ENCODE data around the gene ITGAV. TPM values are rescaled to one million over a fixed set of nuclear protein-coding genes. Genes with fewer than 3 reads are reported as not detected.

The ITGAV gene
- total RNA-seq, 1 donor from 2014 or later, result 72.8 TPM

DNA sequence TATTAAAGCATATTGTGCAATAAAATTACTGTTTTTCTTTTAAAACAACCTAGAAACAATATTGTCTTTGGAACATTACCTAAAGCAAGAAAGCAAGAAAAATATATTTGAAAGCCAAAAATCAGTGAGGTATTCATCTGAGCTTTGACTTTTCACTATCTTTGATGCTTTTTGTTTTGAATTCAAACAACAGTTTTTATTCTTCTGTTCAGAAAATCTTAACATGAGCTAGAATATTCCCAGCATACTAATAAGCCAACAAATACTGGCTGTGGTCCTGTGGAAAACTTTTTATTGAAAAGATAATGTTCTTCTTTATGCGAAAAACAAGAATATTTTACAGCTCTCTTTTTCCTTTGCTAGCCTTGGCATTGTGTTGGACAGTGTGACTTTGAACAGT, 123.8 kb downstream of the ITGAV start:
- peak overlapping the region; percentile 96 for H3K27ac Mint-ChIP-seq
- no peaks in the 10 kb centered on the region for H3K79me2 ChIP-seq (ENCODE audit: low read depth)

DNA sequence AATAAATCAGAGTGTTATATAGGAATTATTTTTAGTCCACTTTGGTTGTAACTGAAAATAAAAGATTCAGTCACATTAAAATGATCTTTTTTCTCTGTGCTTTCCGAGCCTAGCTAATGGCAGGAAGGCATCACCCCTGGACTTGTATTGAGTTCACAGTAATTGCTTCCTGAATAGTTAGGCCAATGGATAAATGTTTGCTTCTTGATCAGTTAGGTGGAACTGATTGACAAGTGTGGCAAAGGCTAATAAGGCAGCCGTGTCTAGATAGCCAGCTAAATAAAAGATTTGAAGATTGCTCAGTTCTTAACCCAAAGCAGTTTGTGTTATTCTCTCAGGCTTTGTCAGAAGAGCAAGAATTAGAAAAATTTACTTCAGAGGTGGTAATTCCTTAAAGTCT, 124.8 kb downstream of the ITGAV start:
- peak overlapping the region; percentile 33 for H3K4me3 Mint-ChIP-seq
- H3K4me2 ChIP-seq, result peak overlapping the region; percentile 37
- H3K4me3 ChIP-seq, result no peak overlapping the region
- H3K79me2 ChIP-seq (ENCODE audit: low read depth), result no peaks in the 10 kb centered on the region
- no peaks in the 10 kb centered on the region for H4K20me1 ChIP-seq (ENCODE audit: low read depth)
- H3K9ac ChIP-seq, result no peak overlapping the region
- H2AFZ ChIP-seq (replicated peaks), result no peak overlapping the region
- peaks cover 11% of the 10 kb centered on the region for H3K36me3 Mint-ChIP-seq
- H3K36me3 ChIP-seq, result no peaks in the 10 kb centered on the region
- peaks cover 31% of the 10 kb centered on the region for H3F3A ChIP-seq (ENCODE audit: low read depth)
- TF ChIP-seq EZH2phosphoT487 (IDR thresholded peaks at IDR 0.05) (no peak), EZH2 (IDR thresholded peaks at IDR 0.05) (no peak)
- TF ChIP-seq, protein P1, sequence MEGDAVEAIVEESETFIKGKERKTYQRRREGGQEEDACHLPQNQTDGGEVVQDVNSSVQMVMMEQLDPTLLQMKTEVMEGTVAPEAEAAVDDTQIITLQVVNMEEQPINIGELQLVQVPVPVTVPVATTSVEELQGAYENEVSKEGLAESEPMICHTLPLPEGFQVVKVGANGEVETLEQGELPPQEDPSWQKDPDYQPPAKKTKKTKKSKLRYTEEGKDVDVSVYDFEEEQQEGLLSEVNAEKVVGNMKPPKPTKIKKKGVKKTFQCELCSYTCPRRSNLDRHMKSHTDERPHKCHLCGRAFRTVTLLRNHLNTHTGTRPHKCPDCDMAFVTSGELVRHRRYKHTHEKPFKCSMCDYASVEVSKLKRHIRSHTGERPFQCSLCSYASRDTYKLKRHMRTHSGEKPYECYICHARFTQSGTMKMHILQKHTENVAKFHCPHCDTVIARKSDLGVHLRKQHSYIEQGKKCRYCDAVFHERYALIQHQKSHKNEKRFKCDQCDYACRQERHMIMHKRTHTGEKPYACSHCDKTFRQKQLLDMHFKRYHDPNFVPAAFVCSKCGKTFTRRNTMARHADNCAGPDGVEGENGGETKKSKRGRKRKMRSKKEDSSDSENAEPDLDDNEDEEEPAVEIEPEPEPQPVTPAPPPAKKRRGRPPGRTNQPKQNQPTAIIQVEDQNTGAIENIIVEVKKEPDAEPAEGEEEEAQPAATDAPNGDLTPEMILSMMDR (IDR thresholded peaks at IDR 0.05), result no peak
- H3K27me3 Mint-ChIP-seq (ENCODE audit: insufficient read depth, low read depth), result no peaks in the 10 kb centered on the region
- H3K9me3 ChIP-seq (ENCODE audit: low read depth), result no peaks in the 10 kb centered on the region
- H3K9me3 Mint-ChIP-seq, result peaks cover 4% of the 10 kb centered on the region
- no peak overlapping the region for H3K27ac ChIP-seq
- peaks cover 53% of the 10 kb centered on the region for H3K4me1 ChIP-seq
- peak overlapping the region; percentile 89 for H3K27ac Mint-ChIP-seq
- peak; percentile 23 for DNase-seq (ENCODE audit: low spot score)
- peaks cover 65% of the 10 kb centered on the region for H3K4me1 Mint-ChIP-seq
- no peaks in the 10 kb centered on the region for H3K27me3 ChIP-seq

More for the DNA sequence above, 123.8 kb downstream of the ITGAV start:
- Mint-ChIP-seq H3K36me3 (peaks cover 20% of the 10 kb centered on the region), H3K27me3 (ENCODE audit: insufficient read depth, low read depth) (no peaks in the 10 kb centered on the region), H3K4me1 (peaks cover 56% of the 10 kb centered on the region), H3K9me3 (peaks cover 8% of the 10 kb centered on the region), H3K4me3 (peak overlapping the region; percentile 71)
- no peaks in the 10 kb centered on the region for H3K9me3 ChIP-seq (ENCODE audit: low read depth)
- H3K4me2 ChIP-seq, result no peak overlapping the region
- H3K27ac ChIP-seq, result no peak overlapping the region
- H2AFZ ChIP-seq (replicated peaks), result no peak overlapping the region
- H3K4me3 ChIP-seq, result no peak overlapping the region
- H3K9ac ChIP-seq, result no peak overlapping the region
- H3K36me3 ChIP-seq, result no peaks in the 10 kb centered on the region
- no peaks in the 10 kb centered on the region for H3K27me3 ChIP-seq
- no peak for DNase-seq (ENCODE audit: low spot score)
- peaks cover 22% of the 10 kb centered on the region for H3F3A ChIP-seq (ENCODE audit: low read depth)
- no peak for TF ChIP-seq EZH2 (IDR thresholded peaks at IDR 0.05)
- TF ChIP-seq, protein P1 (IDR thresholded peaks at IDR 0.05), result no peak
- TF ChIP-seq EZH2phosphoT487 (IDR thresholded peaks at IDR 0.05), result no peak
- H3K4me1 ChIP-seq, result peaks cover 44% of the 10 kb centered on the region
- no peaks in the 10 kb centered on the region for H4K20me1 ChIP-seq (ENCODE audit: low read depth)

DNA sequence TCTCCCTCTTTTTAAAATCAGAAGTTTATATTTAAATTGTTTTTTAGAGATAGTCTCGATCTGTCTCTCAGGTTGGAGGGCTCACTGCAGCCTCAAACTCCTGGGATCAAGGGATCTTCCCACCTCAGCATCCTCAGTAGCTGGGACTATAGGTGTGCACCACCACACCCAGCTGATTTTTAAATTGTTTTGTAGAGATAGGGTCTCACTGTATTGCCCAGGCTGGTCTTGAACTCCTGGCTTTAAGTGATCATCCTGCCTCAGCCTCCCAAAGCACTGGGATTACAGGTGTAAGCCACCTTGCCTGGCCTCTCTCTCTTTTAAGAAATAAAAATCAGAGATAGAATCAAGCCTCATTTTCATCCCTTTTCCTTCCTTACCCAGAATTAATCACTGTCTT, 126.1 kb downstream of the ITGAV start:
- H3K27ac ChIP-seq, result no peak overlapping the region
- no peaks in the 10 kb centered on the region for H3K9me3 ChIP-seq (ENCODE audit: low read depth)
- Mint-ChIP-seq H3K36me3 (peaks cover 5% of the 10 kb centered on the region), H3K9me3 (no peaks in the 10 kb centered on the region), H3K4me3 (no peak overlapping the region), H3K27me3 (ENCODE audit: insufficient read depth, low read depth) (no peaks in the 10 kb centered on the region), H3K4me1 (peaks cover 72% of the 10 kb centered on the region), H3K27ac (no peak overlapping the region)
- no peak for TF ChIP-seq EZH2 (IDR thresholded peaks at IDR 0.05)
- TF ChIP-seq, protein P1 (IDR thresholded peaks at IDR 0.05), result no peak
- no peak for TF ChIP-seq EZH2phosphoT487 (IDR thresholded peaks at IDR 0.05)
- no peak overlapping the region for H2AFZ ChIP-seq (replicated peaks)
- H3F3A ChIP-seq (ENCODE audit: low read depth), result peaks cover 31% of the 10 kb centered on the region
- peaks cover 7% of the 10 kb centered on the region for H3K79me2 ChIP-seq (ENCODE audit: low read depth)
- H3K4me3 ChIP-seq, result no peak overlapping the region
- H3K4me2 ChIP-seq, result no peak overlapping the region
- no peaks in the 10 kb centered on the region for H3K27me3 ChIP-seq
- no peak overlapping the region for H3K9ac ChIP-seq
- no peak for DNase-seq (ENCODE audit: low spot score)
- H4K20me1 ChIP-seq (ENCODE audit: low read depth), result no peaks in the 10 kb centered on the region
- no peaks in the 10 kb centered on the region for H3K36me3 ChIP-seq
- H3K4me1 ChIP-seq, result peaks cover 56% of the 10 kb centered on the region
